Thoracic aorta endothelial cell (primary cell): Measurements from ENCODE around the gene ASIP. TPM values are rescaled to one million over a fixed set of nuclear protein-coding genes. Genes with fewer than 3 reads are reported as not detected.

Source experiments
- total RNA-seq: library from RNA; depleted of rRNA; stranded (reverse); fragments of >200 nt; gene quantifications from 2 replicates; pipeline ENCODE4 v1.2.3, GENCODE V29; 2012

The ASIP gene, protein sequence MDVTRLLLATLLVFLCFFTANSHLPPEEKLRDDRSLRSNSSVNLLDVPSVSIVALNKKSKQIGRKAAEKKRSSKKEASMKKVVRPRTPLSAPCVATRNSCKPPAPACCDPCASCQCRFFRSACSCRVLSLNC
- not detected in 2 replicates for total RNA-seq

DNA sequence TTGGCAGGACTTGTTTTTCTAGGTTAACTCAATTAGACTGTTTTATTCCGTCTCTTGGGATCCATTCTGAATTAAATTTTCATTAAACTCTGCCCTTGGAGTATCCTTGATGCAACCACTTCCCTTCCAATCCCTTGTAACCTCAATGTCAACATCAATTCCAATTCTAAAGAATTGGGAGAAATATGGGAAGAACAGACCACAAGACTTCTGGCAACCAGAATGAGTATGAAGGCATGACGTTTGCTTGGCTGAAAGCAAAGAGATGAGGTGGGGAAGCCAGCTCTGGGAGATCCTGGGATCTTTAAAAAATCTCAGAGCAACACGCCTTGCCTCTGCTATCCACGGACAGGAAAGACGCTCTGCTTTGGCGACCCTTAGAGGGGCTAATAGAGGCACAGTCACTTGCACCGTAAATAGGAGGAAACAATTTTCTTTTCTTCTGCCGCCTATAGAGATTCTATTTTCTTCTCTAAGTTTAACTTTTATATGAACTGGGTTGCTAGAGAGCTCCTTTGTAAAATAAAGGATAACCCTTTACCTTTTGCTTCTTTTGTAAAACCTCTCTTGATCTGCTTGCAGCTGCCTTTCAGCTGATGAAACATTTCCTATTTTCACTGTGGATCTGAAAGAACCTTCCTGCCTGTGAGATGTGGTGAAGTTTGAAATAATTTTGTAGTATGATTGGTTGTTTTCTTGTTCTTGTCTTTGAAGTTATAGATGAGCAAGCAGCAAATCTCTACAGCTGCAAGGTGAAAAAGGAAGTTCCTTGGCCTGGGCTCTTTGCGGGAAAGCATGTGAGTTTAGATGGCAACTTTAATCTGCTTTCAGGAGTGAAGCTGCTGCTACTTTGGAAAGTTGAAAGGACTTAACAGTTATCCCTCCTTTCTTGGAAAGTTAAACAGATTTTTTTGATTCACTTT is at the start of gene ASIP:
Gene ASIP, plus strand, starts transcription at position 731 of the 923 bp plus-strand sequence. CDS start 18,952 bp downstream, outside the sequence.

DNA sequence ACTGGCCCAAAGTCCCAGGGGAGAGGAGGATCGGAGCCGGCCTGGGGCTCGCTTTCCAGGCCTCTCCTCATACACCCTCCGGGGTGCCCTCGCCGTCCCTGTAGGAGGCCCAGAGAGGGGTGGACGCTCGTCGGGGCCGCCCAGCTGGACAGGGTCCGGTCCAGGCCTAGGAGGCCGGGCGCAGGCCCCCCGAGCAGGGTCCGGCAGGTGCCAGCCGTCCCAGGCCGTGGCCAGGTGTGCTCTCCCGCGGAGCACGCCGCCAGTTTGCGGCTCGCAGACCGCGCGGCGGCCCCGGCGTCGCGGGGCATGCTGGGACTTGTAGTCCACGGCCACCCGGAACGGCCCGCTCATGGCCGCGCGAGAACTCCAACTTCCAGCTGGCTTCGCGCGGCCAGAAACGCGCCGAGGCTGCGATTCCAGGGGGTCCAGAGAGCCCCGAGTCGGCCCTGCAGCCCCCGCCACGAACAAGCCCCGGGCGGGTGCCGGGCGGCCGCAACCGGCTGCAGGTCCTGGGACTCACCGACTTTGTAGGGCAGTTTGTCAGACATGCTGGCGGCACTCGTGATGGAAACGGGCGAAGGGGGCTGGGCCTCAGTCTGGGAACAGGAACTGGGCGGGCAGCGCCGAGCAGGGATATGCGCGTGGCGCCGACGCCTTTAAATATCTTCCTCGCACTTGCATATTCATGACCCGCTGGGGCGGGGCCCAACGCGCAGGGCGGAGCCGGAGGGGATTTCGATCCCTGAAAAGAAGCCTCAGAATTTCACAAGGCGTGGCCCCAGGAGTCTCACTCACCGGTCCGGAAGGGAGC is 61.7 kb downstream of the ASIP start, which contains the start of gene AHCY:
Gene AHCY, minus strand, starts transcription at position 633 of the 811 bp plus-strand sequence. Its CDS starts 85 bp downstream, at position 548.

Other genes with a start within 250 kb of the ASIP start
- gene RALY, start 247.5 kb upstream of the ASIP start, total RNA-seq, result 83.1 and 99.3 TPM in 2 replicates
- 163 and 167 TPM in 2 replicates for gene EIF2S2, start 129.2 kb upstream of the ASIP start, total RNA-seq
- 127 and 159 TPM in 2 replicates for gene AHCY, start 61.9 kb downstream of the ASIP start, total RNA-seq
- 82.4 and 84.1 TPM in 2 replicates for gene ITCH, start 121.8 kb downstream of the ASIP start, total RNA-seq